ENCODE data around the gene SEMA3D. TPM values are rescaled to one million over a fixed set of nuclear protein-coding genes. Genes with fewer than 3 reads are reported as not detected.
A peak's percentile ranks its signal among the peaks of the same experiment; 100 is the strongest.

The SEMA3D gene
- total and polyA plus RNA-seq, 4 donors = 0.18 to 1.2 (median 0.72) TPM

GRCh38 chr7:85186083-85186520 lies 754 bp downstream of the SEMA3D start:
- H3K4me1 ChIP-seq (ENCODE audit: control insufficient read depth in 4 of 4, insufficient read depth in 4 of 4, low read length in 3 of 4) = peaks cover 0 to 16% (median 3%) of the 10 kb centered on the region in 4 donors
- DNase-seq (ENCODE audit: low spot score) = no peak
- H3K9me3 ChIP-seq (ENCODE audit: control insufficient read depth in 4 of 4, low read length in 3 of 4) = no peaks in the 10 kb centered on the region
- WGBS = 1% methylated on average over 28 of the region's 28 CpGs
- no peak for TF ChIP-seq FOXA1 (IDR thresholded peaks at IDR 0.05)
- no peak for TF ChIP-seq MAX (IDR thresholded peaks at IDR 0.05)
- no peak for TF ChIP-seq TAF1 (conservative IDR thresholded peaks at IDR 0.05)
- TF ChIP-seq NR2F2 (IDR thresholded peaks at IDR 0.05) = no peak
- TF ChIP-seq SP1 (IDR thresholded peaks at IDR 0.05) = no peak
- TF ChIP-seq ZBTB33 (IDR thresholded peaks at IDR 0.05) = no peak
- TF ChIP-seq EGR1 (IDR thresholded peaks at IDR 0.05; ENCODE audit: low read depth in 2 of 2) = no peak
- no peak for TF ChIP-seq YY1 (IDR thresholded peaks at IDR 0.05)
- no peak for TF ChIP-seq CTCF (IDR thresholded peaks at IDR 0.05; ENCODE audit: low read depth, low read length, missing input control)
- no peak for TF ChIP-seq FOXA2 (IDR thresholded peaks at IDR 0.05)
- no peak for TF ChIP-seq REST (IDR thresholded peaks at IDR 0.05)
- TF ChIP-seq RXRA (IDR thresholded peaks at IDR 0.05) = no peak
- TF ChIP-seq HNF4G (IDR thresholded peaks at IDR 0.05) = no peak
- no peak for TF ChIP-seq RAD21 (IDR thresholded peaks at IDR 0.05)
- TF ChIP-seq GABPA (IDR thresholded peaks at IDR 0.05 in 1 of 2, conservative IDR thresholded peaks at IDR 0.05 in 1 of 2) = no peak
- no peak for TF ChIP-seq JUND (IDR thresholded peaks at IDR 0.05)
- TF ChIP-seq HNF4A (conservative IDR thresholded peaks at IDR 0.05) = no peak
- no peak overlapping the region for H3K9ac ChIP-seq (ENCODE audit: low read depth in 1 of 2, low read length in 2 of 2)
- no peaks in the 10 kb centered on the region for H3K36me3 ChIP-seq (ENCODE audit: control insufficient read depth in 4 of 4, insufficient read depth in 3 of 4, low read depth in 1 of 4, low read length in 3 of 4)
- peak overlapping the region in 1 of 2 donors; percentile 50 for H3K27ac ChIP-seq (ENCODE audit: low read depth in 1 of 2, low read length in 2 of 2)
- peaks cover 0 to 12% (median 2%) of the 10 kb centered on the region in 4 donors for H3K27me3 ChIP-seq (ENCODE audit: control insufficient read depth in 4 of 4, insufficient read depth in 4 of 4, low read length in 3 of 4)
- peak overlapping the region in 2 of 3 donors; percentile 37 to 41 for H3K4me3 ChIP-seq (ENCODE audit: low read depth in 1 of 3, low read length in 3 of 3)

Measured in liver (tissue), 9 donors.